ENCODE measurements around the gene PDK2.

The PDK2 gene

DNA sequence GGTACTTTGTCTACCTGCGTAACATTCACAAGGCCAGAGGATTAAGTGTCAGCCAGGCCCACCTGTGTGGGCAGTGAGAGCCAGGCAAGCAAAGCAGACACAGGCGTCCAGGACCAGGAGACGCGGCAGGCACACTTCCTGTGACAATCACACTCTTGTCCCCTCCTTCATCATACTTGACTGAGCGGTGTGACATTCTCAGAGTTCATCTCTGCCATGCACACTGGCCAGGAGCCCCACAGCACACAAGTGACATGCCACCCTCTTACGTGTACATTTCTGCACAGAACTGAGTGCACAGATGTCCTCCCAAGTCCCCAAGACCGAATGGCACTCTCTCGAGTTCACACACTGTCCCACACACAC is 46.6 kb downstream of the PDK2 start:
- H3K27ac ChIP-seq: no peak overlapping the region
- TF ChIP-seq, protein P1, sequence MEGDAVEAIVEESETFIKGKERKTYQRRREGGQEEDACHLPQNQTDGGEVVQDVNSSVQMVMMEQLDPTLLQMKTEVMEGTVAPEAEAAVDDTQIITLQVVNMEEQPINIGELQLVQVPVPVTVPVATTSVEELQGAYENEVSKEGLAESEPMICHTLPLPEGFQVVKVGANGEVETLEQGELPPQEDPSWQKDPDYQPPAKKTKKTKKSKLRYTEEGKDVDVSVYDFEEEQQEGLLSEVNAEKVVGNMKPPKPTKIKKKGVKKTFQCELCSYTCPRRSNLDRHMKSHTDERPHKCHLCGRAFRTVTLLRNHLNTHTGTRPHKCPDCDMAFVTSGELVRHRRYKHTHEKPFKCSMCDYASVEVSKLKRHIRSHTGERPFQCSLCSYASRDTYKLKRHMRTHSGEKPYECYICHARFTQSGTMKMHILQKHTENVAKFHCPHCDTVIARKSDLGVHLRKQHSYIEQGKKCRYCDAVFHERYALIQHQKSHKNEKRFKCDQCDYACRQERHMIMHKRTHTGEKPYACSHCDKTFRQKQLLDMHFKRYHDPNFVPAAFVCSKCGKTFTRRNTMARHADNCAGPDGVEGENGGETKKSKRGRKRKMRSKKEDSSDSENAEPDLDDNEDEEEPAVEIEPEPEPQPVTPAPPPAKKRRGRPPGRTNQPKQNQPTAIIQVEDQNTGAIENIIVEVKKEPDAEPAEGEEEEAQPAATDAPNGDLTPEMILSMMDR (conservative IDR thresholded peaks at IDR 0.05; ENCODE audit: low read depth, low read length): no peak
- H3K4me1 ChIP-seq (ENCODE audit: low read depth, poor library complexity, severe bottlenecking): peaks cover 10% of the 10 kb centered on the region
- H2AFZ ChIP-seq (ENCODE audit: low read depth): no peak overlapping the region
- H3K4me2 ChIP-seq: no peak overlapping the region
- no peaks in the 10 kb centered on the region for H3K27me3 ChIP-seq (ENCODE audit: insufficient read depth, low read depth)
- no peak overlapping the region for H3K9ac ChIP-seq
- peaks cover 14% of the 10 kb centered on the region; the same call in 1 of the 2 replicates for H3K36me3 ChIP-seq (ENCODE audit: insufficient read depth)
- H4K20me1 ChIP-seq (ENCODE audit: insufficient read depth): no peaks in the 10 kb centered on the region
- H3K4me3 ChIP-seq (IDR thresholded peaks at IDR 0.05; ENCODE audit: insufficient read depth, low read depth, low read length): no peak overlapping the region
- H3K79me2 ChIP-seq (ENCODE audit: insufficient read depth, low read depth): peaks cover 10% of the 10 kb centered on the region

DNA sequence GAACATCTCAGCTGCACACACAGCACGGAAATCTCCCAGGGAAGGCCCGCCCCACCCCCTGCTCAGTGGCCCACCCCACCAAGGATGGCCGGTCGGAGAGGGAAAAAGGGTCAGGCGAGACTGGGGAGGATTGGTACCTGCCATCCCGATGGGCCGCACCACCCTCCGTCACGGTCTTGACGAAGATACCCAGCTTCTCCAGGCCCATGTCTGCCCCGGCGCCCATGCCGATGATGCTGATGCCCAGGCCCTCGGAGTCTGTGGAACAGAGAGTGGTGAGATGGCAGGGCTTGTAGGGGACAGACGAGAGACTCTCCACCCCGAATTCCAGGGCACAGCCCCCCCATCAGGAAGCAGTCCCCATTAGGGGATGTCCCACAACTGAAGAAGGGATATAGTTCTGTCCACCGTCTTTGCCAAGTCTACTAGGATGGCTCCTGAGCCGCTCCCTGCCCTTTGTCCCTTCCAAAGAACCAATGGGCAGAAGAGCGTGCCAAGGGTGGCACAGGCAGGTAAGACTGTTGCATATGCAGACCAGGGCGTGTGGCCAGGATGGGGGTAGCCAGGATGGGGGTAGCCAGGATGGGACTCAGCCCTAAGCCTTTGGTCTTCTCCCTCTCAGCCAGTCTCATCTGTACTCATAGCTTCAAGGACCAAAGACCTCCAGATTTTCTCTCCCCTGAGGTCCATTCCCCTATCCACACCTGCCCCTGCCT is 48.5 kb downstream of the PDK2 start:
- H3K79me2 ChIP-seq (ENCODE audit: insufficient read depth, low read depth): peaks cover 29% of the 10 kb centered on the region
- no peak overlapping the region for H3K27ac ChIP-seq
- H3K4me1 ChIP-seq (ENCODE audit: low read depth, poor library complexity, severe bottlenecking): peaks cover 27% of the 10 kb centered on the region
- H3K27me3 ChIP-seq (ENCODE audit: insufficient read depth, low read depth): no peaks in the 10 kb centered on the region
- H4K20me1 ChIP-seq (ENCODE audit: insufficient read depth): no peaks in the 10 kb centered on the region
- H3K4me2 ChIP-seq: no peak overlapping the region
- no peak overlapping the region for H3K4me3 ChIP-seq (IDR thresholded peaks at IDR 0.05; ENCODE audit: insufficient read depth, low read depth, low read length)
- TF ChIP-seq, protein P1 (conservative IDR thresholded peaks at IDR 0.05; ENCODE audit: low read depth, low read length): no peak
- H2AFZ ChIP-seq (ENCODE audit: low read depth): no peak overlapping the region
- peaks cover 9% of the 10 kb centered on the region; the same call in 1 of the 2 replicates for H3K36me3 ChIP-seq (ENCODE audit: insufficient read depth)
- no peak overlapping the region for H3K9ac ChIP-seq

DNA sequence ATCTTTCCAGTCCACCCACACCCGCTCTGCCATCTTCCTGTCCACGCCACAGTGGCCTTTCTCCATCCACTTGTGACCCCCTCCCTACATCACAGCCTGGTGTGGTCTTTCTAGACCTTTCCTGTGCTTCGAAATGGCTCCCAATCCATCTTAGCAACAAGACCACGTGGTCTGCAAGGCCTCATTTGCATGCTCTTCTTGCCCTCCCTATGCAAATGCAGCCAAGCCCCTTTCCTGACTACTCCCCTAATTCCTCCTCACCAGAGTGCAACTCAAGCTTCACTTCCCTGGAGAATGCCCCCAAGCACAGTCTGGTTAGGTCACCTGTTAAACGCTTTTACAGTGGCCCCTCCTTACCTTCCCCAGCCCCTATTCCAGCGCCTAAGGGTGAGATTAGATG is 49.2 kb downstream of the PDK2 start:
- no peak overlapping the region for H2AFZ ChIP-seq (ENCODE audit: low read depth)
- peaks cover 9% of the 10 kb centered on the region; the same call in 1 of the 2 replicates for H3K36me3 ChIP-seq (ENCODE audit: insufficient read depth)
- H3K4me3 ChIP-seq (IDR thresholded peaks at IDR 0.05; ENCODE audit: insufficient read depth, low read depth, low read length): no peak overlapping the region
- TF ChIP-seq, protein P1 (conservative IDR thresholded peaks at IDR 0.05; ENCODE audit: low read depth, low read length): no peak
- H4K20me1 ChIP-seq (ENCODE audit: insufficient read depth): no peaks in the 10 kb centered on the region
- H3K9ac ChIP-seq: no peak overlapping the region
- no peaks in the 10 kb centered on the region for H3K27me3 ChIP-seq (ENCODE audit: insufficient read depth, low read depth)
- peaks cover 34% of the 10 kb centered on the region for H3K79me2 ChIP-seq (ENCODE audit: insufficient read depth, low read depth)
- H3K27ac ChIP-seq: no peak overlapping the region
- H3K4me1 ChIP-seq (ENCODE audit: low read depth, poor library complexity, severe bottlenecking): peaks cover 27% of the 10 kb centered on the region
- H3K4me2 ChIP-seq: no peak overlapping the region

DNA sequence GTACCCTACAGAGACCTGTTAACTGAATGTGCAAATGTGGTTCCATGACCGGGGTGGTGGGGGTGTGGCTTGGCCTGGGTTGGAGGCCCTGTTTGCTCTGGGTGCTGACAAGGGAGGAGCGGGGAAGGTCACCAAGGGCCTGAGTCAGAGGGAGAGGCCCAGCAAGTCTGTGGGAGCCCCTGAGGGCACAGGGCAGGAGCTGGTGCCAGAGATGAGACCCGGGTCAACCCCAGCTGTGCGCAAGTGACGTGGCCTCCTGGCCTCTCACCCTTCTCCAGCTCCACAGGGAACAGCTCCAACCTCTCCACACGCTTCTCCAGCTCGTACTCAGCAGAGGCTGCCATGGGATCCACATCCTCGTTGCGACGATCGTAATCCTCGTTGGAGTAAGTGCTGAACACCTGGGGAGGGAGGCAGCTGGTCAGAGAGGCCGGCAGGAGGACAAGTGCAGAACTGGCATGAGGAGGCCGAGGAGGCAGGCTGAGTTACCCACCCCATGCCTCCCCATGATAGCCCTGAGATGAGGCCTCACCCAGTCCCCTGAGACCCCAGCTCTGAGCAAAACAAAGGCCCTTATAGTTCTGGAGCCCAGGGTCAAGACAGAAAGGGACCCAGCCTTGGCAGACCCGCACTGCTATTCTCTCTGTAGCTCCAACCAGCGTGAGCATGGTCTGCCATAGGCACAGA is 49.8 kb downstream of the PDK2 start:
- TF ChIP-seq, protein P1 (conservative IDR thresholded peaks at IDR 0.05; ENCODE audit: low read depth, low read length): no peak
- H3K27me3 ChIP-seq (ENCODE audit: insufficient read depth, low read depth): no peaks in the 10 kb centered on the region
- H4K20me1 ChIP-seq (ENCODE audit: insufficient read depth): no peaks in the 10 kb centered on the region
- peaks cover 27% of the 10 kb centered on the region for H3K4me1 ChIP-seq (ENCODE audit: low read depth, poor library complexity, severe bottlenecking)
- H3K4me3 ChIP-seq (IDR thresholded peaks at IDR 0.05; ENCODE audit: insufficient read depth, low read depth, low read length): no peak overlapping the region
- no peak overlapping the region for H3K9ac ChIP-seq
- no peak overlapping the region for H3K4me2 ChIP-seq
- H2AFZ ChIP-seq (ENCODE audit: low read depth): no peak overlapping the region
- H3K79me2 ChIP-seq (ENCODE audit: insufficient read depth, low read depth): peaks cover 39% of the 10 kb centered on the region
- peaks cover 6% of the 10 kb centered on the region; the same call in 1 of the 2 replicates for H3K36me3 ChIP-seq (ENCODE audit: insufficient read depth)
- no peak overlapping the region for H3K27ac ChIP-seq
